HG02798 (cell line): ENCODE measurements around the gene TMEM141.

Source experiments
- ATAC-seq: cut with Tn5 transposase; IDR thresholded peaks from one replicate; pipeline ENCODE4 v1.9.1; 2021; ENCODE audit warnings: mild to moderate bottlenecking; ENCODE audit not compliant: unreplicated experiment, poor library complexity

TMEM141 gene

GRCh38 chr9:136807281-136808074 lies 16.3 kb downstream of the TMEM141 start, which contains the start of gene RABL6:
Gene RABL6, plus strand, starts transcription at chr9:136807948. Its CDS starts 249 bp downstream, at chr9:136808197.
- ATAC-seq: peak; percentile 82

GRCh38 chr9:136808075-136808805 lies 17.1 kb downstream of the TMEM141 start:
- peak; percentile 29 for ATAC-seq

- no peak for ATAC-seq
Observed at GRCh38 chr9:136808806-136809158, 17.6 kb downstream of the TMEM141 start.

GRCh38 chr9:136814725-136815421 lies 23.7 kb downstream of the TMEM141 start:
- no peak for ATAC-seq

- no peak for ATAC-seq
Observed at GRCh38 chr9:136815422-136815782, 24.3 kb downstream of the TMEM141 start.

GRCh38 chr9:136820971-136821825 lies 30.1 kb downstream of the TMEM141 start:
- ATAC-seq: no peak

- no peak for ATAC-seq
Observed at GRCh38 chr9:136821826-136822544, 30.8 kb downstream of the TMEM141 start.

GRCh38 chr9:136823136-136824046 lies 32.2 kb downstream of the TMEM141 start:
- no peak for ATAC-seq

- ATAC-seq: no peak
Observed at GRCh38 chr9:136824496-136825225, 33.5 kb downstream of the TMEM141 start.

GRCh38 chr9:136825295-136826187 lies 34.4 kb downstream of the TMEM141 start:
- no peak for ATAC-seq

GRCh38 chr9:136826188-136826541 lies 35.0 kb downstream of the TMEM141 start:
- ATAC-seq: no peak

- ATAC-seq: no peak
Observed at GRCh38 chr9:136826703-136827582, 35.8 kb downstream of the TMEM141 start.

GRCh38 chr9:136827794-136828473 lies 36.8 kb downstream of the TMEM141 start:
- no peak for ATAC-seq

GRCh38 chr9:136828474-136829140 lies 37.5 kb downstream of the TMEM141 start:
- no peak for ATAC-seq

- ATAC-seq: no peak
Observed at GRCh38 chr9:136829412-136829811, 38.3 kb downstream of the TMEM141 start.
